AG20443 (cell line): ENCODE measurements around the gene MCRIP1.

ENCODE experiments used
- DNase-seq: peaks from one replicate; pipeline ENCODE4 v3.0.0; 2012; ENCODE audit warnings: low spot score, mixed read lengths

The MCRIP1 gene

GRCh38 chr17:81860756-81861568 lies 27.9 kb upstream of the MCRIP1 start:
- peak; percentile 98 for DNase-seq

GRCh38 chr17:81859906-81860755 lies 27.0 kb upstream of the MCRIP1 start, which contains the start of gene P4HB:
Gene P4HB, minus strand, starts transcription at chr17:81860535. Its CDS starts 64 bp downstream, at chr17:81860471.
- DNase-seq, result peak; percentile 12

GRCh38 chr17:81858967-81859905 lies 26.1 kb upstream of the MCRIP1 start:
- no peak for DNase-seq

GRCh38 chr17:81858170-81858966 lies 25.3 kb upstream of the MCRIP1 start:
- DNase-seq, result no peak

GRCh38 chr17:81854974-81855774 lies 22.1 kb upstream of the MCRIP1 start:
- DNase-seq, result no peak

GRCh38 chr17:81852237-81852636 lies 19.1 kb upstream of the MCRIP1 start:
- DNase-seq, result no peak

- DNase-seq, result no peak
Measured at GRCh38 chr17:81851423-81851822, 18.3 kb upstream of the MCRIP1 start.

GRCh38 chr17:81849457-81849856 lies 16.4 kb upstream of the MCRIP1 start:
- no peak for DNase-seq

GRCh38 chr17:81846743-81847689 lies 13.9 kb upstream of the MCRIP1 start:
- DNase-seq, result no peak

- DNase-seq, result no peak
Measured at GRCh38 chr17:81845881-81846742, 13.0 kb upstream of the MCRIP1 start.

GRCh38 chr17:81845361-81845760 lies 12.3 kb upstream of the MCRIP1 start:
- DNase-seq, result no peak

- DNase-seq, result no peak
Measured at GRCh38 chr17:81844887-81845286, 11.8 kb upstream of the MCRIP1 start.

- DNase-seq, result no peak
Measured at GRCh38 chr17:81844327-81844851, 11.3 kb upstream of the MCRIP1 start.

- no peak for DNase-seq
Measured at GRCh38 chr17:81843713-81844326, 10.7 kb upstream of the MCRIP1 start.

GRCh38 chr17:81842725-81843504 lies 9.8 kb upstream of the MCRIP1 start:
- DNase-seq, result peak; percentile 55

GRCh38 chr17:81842378-81842724 lies 9.3 kb upstream of the MCRIP1 start:
- DNase-seq, result no peak

GRCh38 chr17:81841866-81842265 lies 8.8 kb upstream of the MCRIP1 start:
- DNase-seq, result no peak
